ENCODE measurements around the gene LYPLA2.
"Not testable (repeated sequence)": the region's sequence is repeated elsewhere in the genome, so short reads cannot be mapped to it uniquely, and the experiment has no call there.

Gene LYPLA2

DNA sequence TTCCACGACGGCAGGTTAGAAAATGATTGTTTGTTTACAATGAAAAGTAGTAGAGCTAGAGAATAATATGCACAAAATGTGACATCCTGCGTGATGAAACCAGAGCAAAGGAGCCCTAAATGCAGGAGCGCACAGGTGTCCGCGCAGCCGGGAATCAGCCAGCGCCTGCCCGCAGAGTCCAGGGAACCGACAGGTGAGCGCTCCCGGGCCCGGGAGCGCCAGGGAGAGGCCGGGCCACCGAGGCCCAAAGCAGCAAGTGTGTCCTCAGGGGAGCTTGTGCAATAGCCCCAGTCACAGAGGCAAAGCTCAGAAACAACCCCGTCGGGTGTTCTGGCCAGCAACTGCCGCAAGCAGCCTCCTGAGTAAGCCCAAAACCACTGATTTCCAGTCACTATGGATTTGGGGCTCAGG lies 10.4 kb downstream of the LYPLA2 start:
- DNase-seq (ENCODE audit: low spot score) = no peak

DNA sequence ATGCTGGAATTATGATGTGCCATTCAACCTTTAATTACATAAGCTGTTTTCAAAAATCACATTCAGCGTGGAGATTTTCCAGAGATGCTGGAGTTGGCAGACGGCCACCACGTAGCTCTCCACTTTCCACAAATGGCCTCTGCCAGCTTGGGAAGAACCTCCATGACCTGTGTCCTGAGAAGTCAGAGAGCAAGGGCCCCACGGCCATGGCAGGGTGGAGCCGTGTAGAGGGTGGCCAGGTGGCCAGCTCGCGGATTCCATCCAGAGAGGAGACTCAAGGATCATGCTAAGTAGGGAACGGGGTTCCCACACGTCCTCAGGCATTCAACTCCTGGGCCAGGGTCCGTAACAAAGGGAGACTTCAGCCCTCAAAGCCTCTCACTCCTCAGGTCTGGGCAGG lies 10.9 kb downstream of the LYPLA2 start:
- DNase-seq (ENCODE audit: low spot score) = no peak

DNA sequence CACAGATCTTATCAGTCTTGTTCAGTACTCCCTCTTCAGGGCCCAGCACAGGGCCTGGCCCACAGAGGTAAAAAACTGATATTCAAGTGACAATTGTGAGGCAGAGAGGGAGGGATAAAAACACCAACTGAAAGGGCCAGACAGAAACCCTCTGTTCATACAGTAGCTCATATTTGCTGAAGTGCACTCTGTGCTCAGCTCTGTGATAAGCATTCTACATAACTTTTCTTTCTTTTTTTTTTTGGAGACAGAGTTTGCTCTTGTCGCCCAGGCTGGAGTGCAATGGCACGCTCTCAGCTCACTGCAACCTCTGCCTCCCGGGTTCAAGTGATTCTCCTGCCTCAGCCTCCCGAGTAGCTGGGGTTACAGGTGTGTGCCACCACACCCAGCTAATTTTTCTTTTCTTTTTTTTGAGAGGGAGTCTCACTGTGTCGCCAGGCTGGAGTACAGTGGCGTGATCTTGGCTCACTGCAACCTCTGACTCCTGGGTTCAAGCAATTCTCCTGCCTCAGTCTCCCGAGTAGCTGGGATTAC lies 11.9 kb downstream of the LYPLA2 start:
- not testable (repeated sequence) for DNase-seq (ENCODE audit: low spot score)

DNA sequence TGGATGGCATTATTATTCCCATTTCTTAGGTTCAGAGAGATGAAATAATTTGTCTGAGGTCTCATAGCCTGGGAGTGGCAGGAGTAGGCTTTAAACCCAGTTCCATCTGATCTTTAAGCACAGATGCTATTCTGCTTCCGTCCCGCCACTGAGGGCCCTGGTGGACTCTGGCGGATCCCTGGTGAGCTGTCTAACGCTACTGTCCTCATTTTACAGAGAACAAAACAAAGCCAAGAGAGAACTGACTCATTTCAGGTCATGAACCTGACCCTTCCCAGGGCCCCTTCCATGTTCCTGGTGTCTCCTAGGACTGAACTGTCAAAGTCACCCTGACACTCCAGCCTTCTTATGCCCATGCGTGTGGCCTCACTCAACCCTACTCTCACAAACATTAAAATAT lies 12.7 kb downstream of the LYPLA2 start:
- no peak for DNase-seq (ENCODE audit: low spot score)

DNA sequence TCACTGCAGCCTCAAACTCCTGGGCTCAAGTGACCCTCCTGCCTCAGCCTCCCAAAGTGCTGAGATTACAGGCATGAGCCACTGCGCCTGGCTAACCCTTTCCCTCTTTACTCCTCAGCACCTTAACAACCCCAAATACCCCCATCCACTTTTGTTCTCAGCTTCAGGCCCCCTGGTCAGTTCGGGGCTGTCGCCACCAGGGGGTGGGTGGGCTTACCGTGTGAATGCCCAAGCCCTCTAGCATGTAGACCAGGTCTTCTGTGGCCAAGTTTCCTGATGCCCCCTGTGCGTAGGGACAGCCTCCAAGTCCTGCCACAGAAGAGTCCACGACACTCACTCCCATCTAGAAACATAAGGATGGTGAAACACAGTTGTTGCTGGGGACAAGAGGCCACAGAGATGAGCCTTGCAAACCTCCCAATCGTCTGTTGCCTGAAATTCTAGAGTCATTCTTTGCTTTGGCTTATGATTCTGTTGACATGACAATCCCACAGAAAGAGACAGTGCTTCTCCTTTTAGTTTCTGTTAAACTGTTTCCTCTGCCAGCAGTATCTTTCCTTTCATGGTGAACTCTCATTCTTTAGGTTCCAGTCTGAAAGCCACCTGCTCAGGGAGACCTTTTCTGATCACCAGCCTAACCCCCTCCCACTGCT lies 13.4 kb downstream of the LYPLA2 start:
- no peak for DNase-seq (ENCODE audit: low spot score)

DNA sequence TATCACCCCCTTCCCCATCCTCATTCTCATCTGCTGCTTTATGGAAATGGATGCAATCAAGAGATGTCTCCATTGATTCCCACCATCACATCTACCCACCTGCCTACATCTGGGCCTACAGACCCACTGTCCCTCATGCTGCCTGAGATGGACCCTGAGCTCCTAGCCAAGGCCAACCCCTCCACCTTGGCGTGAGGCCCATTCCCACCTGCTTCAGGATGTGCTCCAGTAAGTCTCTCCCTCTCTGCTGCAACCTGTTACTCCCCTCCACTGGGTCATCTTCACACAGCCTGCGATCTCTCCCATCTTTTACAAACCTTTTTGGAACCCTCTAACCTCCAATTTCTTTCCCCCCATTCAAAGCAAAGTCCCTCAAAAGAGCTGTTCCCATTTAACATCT lies 14.1 kb downstream of the LYPLA2 start:
- DNase-seq (ENCODE audit: low spot score) = no peak

DNA sequence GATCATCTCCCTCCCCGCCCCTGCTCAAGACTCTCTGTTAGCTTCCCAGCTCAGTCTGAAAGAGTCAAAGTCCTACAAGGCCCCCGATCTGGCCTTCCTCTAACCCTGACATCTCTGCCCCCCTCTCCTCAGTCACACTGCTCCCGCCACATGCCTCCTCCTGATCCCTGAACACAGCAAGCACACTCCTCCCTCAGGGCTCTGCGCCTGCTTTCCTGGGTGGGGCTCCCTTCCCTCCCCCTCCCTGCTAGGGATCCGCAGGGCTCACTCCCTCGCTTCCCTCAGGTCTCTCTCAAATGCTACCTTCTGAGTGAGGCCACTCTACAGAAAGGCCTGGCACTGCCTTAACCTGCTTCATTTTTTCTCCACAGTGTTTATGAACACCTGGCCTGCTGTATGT lies 15.3 kb downstream of the LYPLA2 start:
- DNase-seq (ENCODE audit: low spot score) = no peak

DNA sequence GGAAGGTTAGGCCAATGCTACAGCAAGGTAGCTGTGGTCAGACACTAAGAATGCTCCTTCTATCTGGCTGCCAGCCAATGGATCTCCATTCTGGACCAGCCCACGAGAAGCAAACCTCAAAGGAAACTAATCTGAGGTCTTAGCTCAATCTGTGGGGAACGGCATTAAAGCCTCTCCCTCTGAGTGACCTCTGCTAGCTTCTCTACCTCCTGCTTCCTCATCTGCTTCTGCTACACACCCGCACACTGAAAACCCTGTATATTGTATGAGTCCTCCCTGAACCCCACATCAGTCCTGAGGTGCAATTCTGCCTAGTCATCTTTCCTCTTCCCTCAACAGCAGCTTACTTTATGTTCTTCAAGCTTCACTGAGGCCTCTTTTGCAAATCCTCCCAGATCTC lies 16.5 kb downstream of the LYPLA2 start:
- DNase-seq (ENCODE audit: low spot score) = no peak

DNA sequence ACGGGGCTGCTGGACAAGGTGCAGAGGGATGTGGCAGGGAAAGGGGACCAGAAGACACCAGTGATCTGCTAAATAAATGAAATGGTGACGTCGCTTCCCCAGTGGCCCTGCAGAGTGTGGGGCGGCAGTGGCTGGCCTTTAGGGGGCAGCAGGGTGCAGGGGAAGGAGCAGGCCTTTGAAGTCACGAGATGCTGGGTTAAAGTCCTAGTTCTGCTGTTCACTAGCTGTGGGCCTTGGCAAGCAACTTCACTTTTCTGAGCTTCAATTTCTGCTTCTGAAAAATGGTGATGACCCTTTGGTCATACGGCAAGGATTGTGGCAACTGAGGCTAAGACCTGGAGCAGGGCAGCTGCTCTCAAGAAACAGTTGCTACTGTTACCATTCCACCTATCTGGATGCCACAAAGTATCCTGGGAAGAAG lies 18.8 kb downstream of the LYPLA2 start:
- DNase-seq (ENCODE audit: low spot score) = peak; percentile 62

DNA sequence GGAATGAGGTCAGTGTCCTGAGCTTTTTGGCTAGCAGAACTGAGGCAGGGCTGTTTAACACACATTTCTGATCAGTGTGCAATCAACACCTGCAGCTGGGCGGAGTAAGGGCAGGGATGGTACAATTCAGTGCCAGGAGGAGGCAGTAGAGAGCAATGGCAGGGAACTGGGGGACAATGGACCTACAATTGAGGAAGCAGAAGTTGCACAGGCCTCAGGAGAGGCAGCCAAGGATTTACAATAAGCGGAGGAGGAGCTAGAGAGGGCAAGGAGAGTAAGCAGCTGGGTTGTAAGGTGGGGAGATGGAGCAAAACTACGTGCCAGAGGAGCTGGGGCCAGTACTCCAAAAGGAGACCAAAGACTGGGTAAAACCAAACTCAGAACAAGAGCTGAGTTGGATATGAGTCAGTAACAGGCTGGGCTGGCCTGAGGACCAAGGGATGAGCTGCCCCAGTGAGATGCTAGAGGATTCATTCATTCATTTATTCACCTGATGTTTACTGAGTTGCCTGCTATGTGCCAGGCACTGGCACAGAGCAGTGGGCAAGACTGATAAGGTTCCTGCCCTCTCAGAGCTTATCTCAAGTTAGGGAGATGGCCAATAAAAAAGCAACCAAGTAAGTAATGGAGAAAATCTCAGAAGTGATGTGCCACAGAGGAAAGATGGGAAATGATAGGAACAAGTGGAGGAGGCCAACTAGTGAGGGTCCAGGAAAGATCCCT lies 20.0 kb downstream of the LYPLA2 start:
- DNase-seq (ENCODE audit: low spot score) = no peak

DNA sequence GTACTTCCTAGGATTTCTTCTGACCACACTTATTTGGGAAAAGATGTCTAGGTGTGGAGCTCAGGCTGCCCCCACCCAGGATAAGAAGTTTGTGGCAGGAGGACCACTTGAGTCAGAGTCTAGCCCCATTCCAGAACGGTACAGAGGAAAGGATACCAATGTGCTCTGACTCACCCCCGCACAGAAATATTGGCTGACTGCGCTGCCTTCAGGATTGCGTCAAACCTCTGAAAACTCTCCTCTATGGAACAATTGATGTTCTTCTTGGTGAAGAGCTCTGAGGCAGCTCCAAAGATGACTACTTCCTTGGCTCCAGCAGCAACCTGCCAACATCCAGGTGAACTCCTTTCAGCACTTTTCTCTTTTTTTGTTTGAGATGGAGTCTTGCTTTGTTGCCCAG lies 23.1 kb downstream of the LYPLA2 start:
- DNase-seq (ENCODE audit: low spot score) = no peak

DNA sequence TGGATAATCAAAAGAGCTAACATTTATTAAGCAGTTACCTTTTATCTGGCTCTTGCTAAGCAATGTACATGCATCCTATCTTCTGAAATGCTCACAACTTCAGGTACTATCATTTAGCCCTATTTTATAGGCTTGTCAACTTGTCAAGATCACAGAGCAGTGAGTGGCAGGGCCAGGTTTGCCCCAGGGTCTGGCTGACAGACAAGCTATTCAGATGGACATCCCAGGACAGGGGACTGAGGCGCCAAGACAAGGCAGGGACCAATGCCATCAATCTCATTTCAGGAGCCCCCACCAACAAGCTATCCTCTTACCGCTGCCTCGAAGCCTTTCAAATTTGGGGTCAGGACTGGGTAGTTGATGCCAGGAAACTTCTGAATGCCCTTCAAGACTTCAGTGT lies 25.4 kb downstream of the LYPLA2 start:
- no peak for DNase-seq (ENCODE audit: low spot score)

DNA sequence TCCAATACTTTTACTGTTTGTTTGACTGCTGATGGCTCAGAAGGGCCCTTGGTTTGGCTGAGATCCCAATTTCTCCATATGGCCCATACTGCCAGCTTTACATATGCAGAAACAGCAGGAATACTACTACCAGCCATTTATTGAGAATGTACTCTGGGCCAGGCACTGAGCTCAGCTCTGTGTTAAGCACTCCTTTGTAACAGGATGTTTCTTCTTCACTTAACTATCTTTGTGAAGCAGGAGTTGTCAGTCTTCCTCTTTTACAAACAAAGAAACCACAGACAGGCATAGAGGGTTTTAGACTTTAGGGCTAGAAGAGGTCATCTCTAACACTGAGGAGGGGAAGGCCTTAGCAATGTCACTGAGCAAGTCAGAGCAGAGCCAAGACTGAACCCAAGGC lies 26.0 kb downstream of the LYPLA2 start:
- no peak for DNase-seq (ENCODE audit: low spot score)

DNA sequence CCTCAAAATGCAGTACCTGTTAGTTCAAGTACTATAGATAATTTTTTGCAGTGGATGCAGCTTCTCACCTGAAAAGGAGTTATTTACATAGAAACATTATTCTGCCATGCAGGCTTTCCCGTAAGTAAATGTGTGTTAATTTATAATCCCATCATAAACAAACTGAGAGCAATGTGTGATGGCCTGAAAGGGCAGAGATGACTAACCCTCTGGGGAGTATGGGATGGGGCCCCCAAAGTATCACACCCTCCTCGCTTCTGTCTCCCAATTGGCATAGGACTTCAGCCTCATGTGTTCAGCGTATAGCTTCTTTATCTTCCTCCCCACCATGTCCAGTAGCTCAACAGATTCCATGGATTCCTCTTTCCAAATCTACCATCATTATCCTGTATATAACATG lies 26.7 kb downstream of the LYPLA2 start:
- DNase-seq (ENCODE audit: low spot score) = no peak

DNA sequence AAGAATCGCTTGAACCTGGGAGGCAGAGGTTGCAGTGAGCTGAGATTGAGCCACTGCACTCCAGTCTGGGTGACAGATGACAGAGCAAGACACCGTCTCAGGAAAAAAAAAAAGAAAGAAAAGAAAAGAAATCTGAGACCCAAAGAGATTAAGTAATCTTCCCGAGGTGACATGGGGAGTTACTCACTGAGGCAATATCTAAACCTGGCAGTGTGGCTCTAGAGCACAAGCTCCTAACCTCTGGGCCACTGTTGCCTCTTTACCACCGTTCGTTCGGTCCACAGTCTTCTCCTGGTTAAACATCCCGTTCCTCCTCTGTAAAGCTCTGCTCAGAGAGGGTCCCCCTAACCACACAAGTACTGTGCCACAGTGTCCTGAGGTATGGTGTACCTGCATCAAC lies 32.8 kb downstream of the LYPLA2 start:
- DNase-seq (ENCODE audit: low spot score) = no peak

DNA sequence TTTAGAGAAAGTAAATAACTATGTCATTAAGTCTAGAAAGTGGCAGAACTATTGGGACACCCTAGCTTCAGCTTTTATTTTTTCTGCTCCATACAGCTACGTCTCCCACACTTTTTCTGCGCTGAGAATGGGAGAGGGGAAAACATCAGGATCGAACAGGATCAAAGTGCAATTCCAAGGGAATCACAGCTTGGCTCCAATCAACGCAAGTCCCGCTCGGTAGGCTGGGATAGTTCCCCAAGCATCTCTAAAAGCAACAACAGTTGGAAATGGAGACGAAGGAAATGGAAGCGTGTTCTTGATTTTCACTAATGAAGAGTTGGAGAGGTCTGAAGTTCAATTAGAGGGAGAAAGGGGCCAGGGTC lies 33.7 kb downstream of the LYPLA2 start:
- DNase-seq (ENCODE audit: low spot score) = no peak

DNA sequence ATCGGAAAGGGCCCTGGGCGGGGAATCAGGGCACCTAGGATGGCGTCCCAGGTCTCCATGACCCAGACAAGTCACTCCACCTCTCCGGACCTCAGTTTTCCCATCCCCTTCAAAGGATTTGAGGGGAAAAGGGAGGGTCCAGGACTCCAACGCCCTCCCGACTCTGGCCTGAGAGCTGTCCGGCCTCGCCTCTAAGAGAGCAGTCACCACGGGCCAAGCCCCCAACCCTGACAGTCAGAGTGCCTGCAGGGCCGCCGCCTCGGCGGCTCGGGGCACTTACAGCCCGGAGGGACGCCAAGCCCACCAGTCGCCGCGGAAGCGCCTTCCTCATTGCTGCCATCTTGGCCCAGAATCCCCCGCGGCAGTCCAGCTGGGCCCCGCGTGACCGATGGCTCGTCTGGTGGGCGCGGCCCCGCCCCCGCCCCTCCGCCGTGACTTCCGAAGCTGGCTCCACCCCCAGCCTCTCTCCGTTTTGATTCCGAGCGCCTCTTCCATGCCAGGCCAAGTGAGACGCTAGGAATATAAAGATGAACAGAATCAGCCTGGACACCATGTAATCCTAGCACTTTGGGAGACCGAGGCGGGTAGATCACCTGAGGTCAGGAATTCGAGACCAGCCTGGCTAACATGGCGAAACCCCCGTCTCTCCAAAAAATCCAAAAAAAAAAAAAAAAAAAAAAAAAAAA lies 34.3 kb downstream of the LYPLA2 start, which contains the start of gene HMGCL:
HMGCL (minus strand) TSS at position 354 of the 686 bp plus-strand sequence; CDS start at position 340, 14 bp downstream.
- DNase-seq (ENCODE audit: low spot score) = peak; percentile 91

DNA sequence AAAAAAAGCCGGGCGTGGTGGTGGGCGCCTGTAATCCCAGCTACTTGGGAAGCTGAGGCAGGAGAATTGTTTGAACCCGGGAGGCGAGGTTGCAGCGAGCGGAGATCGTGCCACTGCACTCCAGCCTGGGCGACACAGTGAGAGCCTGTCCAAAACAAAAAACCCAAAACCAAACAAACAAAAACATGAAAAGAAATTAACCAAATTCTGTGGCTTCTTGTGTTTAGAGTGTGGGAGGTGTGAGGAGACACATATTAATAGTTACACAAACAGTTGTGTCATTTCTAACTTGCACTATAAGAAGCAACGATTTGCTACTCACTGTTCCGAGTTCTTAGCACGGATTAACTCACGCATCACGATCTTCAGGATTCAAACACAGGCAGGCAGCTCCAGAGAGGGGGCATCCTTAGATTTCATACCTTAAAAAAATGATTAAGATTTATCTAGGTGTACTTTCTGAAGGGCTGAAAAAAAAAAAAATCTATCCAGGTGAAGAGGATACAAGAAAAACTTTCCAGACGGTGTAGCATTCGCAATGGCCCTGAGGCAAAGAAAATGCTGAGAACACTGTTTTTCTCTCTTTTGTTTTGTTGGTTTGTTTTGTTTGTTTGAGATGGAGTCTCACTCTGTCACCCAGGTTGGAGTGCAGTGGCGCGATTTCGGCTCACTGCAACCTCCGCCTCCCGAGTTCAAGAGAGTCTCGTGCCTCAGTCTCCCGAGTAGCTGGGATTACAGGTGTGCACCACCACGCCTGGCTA lies 35.0 kb downstream of the LYPLA2 start:
- no peak for DNase-seq (ENCODE audit: low spot score)

DNA sequence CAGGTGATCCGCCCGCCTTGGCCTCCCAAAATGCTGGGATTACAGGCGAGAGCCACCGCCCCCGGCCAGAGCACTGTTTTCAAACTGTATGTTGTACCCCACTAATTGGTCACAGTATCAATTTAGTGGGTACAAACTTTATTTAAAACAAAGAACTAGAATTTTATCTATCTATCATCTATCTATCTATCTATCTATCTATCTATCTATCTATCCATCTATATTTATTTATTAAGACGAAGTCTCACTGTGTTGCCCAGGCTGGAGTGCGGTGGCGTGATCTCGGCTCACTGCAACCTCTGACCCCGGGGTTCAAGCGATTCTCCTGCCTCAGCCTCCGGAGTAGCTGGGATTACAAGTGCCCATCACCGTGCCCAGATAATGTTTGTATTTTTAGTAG lies 35.6 kb downstream of the LYPLA2 start:
- not testable (repeated sequence) for DNase-seq (ENCODE audit: low spot score)

DNA sequence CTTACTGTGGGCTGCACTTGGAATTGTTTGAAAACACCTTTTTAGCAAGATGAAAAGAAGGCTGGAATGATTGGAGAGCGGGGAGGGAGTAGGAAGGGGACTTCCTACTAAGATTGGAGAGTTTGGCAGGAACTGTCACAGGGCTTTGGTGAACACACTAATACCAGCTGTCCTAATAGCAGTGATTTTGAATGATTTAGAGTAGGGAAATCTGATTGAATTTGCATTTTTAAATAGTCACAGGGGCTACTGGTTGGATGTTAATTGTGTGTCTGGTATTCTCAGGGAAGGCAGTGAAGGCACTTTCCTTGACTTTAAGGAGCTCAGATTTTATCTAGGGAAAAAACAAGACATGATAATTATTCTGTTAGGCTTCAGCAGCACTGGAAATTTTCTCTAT lies 36.8 kb downstream of the LYPLA2 start:
- DNase-seq (ENCODE audit: low spot score) = no peak

DNA sequence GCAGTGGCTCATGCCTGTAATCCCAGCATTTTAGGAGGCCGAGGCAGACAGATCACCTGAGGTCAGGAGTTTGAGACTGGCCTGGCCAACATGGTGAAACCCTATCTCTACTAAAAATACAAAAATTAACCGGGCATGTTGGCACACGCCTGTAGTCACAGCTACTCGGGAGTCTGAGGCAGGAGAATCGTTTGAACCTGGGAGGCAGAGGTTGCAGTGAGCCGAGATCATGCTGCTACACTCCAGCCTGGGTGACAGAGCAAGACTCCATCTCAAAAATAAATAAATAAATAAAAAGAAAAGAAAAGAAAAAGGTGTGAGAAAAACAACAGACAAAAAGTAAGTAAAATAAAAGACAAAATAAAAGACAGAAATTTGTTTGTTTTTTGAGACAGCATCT lies 43.2 kb downstream of the LYPLA2 start:
- DNase-seq (ENCODE audit: low spot score) = not testable (repeated sequence)

DNA sequence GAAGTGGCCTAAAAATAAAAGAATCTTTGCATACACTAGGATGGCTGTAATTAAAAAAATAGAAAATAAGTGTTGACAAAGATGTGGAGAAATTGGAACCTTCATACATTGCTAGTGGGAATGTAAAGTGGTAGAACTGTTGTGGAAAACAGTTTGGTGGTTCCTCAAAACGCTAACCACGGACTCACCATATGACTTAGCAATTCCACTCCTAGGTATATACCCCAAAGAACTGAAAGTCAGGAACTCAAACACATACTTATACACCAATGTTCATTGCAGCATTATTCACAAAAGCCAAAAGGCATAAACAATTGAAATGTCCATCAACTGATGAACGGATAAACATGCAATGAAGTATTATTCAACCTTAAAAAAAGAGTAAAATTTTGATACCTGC lies 45.1 kb downstream of the LYPLA2 start:
- no peak for DNase-seq (ENCODE audit: low spot score)

All from LoVo (cell line).